ENCODE data around the gene COPG2. TPM values are rescaled to one million over a fixed set of nuclear protein-coding genes. Genes with fewer than 3 reads are reported as not detected.

COPG2 gene
- total RNA-seq, 2 donors from 2014 or later = 28.0 to 55.0 TPM

DNA sequence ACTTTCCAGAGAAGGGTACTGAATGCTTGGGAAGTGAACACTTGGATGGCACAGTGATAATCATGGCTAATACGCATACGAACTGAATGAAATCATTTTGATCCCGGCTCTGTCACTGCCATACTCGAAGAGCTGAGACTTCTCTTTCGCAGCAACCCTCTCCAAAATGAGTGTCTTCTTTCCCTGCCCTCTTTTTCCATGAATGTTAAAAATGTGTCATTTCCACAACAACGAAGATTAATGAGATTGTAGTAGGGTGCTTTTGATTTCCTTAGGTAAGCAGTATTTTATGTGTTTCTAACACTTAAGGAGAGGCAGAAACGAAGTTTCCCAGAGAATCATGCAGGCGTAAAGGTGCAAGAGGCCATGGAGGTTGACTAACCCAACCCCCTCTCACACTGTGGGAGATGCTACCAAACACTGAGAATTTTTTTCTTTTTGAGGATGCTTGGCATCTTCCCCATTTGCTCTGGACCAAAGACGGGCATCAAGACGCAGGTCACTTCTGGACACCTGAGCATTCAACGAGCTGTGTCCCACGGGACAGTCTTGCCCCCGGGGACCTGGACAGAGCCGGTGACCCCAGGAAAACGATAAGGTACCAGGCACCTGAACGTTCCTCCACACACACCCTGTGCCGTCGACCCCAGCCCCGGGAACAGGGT is 823 bp downstream of the COPG2 start:
- Mint-ChIP-seq H3K9me3 (no peaks in the 10 kb centered on the region), H3K27ac (peak overlapping the region in 1 of 2 donors; percentile 50), H3K36me3 (no peaks in the 10 kb centered on the region)
- ATAC-seq (peak; percentile 2 to 3), DNase-seq (ENCODE audit: low spot score in 2 of 2) (no peak)

DNA sequence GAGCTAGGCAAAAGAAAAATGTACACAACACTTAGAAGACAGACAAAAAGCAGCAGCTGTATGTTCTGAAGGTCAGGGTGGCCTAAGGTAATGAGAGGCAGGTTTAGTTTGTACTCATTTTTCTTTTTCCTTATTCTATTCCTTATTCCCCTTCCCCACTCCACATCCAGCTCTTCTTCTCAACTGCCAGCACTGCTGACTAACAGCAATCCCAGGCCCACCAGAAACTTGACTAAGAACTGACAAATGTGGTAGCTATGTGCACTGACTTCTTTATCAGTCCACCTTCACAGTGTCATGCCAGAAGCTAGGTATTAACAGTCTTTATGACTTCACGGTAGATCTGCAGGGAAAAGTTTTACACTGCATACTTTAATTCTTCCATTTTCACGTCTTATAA is 6.1 kb downstream of the COPG2 start:
- Mint-ChIP-seq H3K27ac (no peak overlapping the region), H3K36me3 (peaks cover 16 to 22% of the 10 kb centered on the region in 2 donors), H3K9me3 (no peaks in the 10 kb centered on the region)
- DNase-seq (ENCODE audit: low spot score in 2 of 2) = no peak
- no peak for ATAC-seq

- no peak for ATAC-seq
- no peak for DNase-seq (ENCODE audit: low spot score in 2 of 2)
- peaks cover 16 to 26% of the 10 kb centered on the region in 2 donors for H3K36me3 Mint-ChIP-seq
- peaks cover 0 to 4% of the 10 kb centered on the region in 2 donors for H3K9me3 Mint-ChIP-seq
- no peak overlapping the region for H3K27ac Mint-ChIP-seq
Measured at GRCh38 chr7:130655286-130655685, 13.3 kb downstream of the COPG2 start.

- peaks cover 11 to 26% of the 10 kb centered on the region in 2 donors for H3K36me3 Mint-ChIP-seq
- H3K27ac Mint-ChIP-seq = no peak overlapping the region
- ATAC-seq (no peak), DNase-seq (ENCODE audit: low spot score in 2 of 2) (no peak)
- peaks cover 0 to 8% of the 10 kb centered on the region in 2 donors for H3K9me3 Mint-ChIP-seq
Measured at GRCh38 chr7:130654850-130655249, 13.7 kb downstream of the COPG2 start.

DNA sequence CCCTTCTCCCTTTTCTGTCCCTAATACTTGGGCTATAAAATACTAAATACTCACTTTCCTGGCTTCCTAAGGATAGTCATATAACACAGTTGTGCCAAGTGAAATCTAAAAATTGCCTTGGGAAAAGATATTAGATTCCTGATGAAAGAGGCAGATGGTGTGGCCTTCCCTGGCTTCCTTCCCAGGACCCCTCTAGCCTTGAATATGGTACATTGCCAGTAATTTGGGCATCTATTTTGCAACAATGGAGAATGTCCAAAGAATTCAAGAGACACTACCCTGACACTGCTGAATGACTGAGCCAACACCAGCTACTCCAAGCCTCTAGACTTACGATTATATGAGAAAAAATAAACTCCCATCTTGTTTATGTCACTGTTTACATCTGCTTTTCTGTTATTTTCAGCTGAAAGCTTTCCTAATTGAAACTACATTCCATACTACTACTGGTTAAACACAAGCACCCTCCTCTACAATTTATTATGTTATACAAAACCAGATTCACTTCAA is 17.9 kb downstream of the COPG2 start:
- Mint-ChIP-seq H3K27ac (no peak overlapping the region), H3K36me3 (peaks cover 35 to 55% of the 10 kb centered on the region in 2 donors), H3K9me3 (peaks cover 11 to 29% of the 10 kb centered on the region in 2 donors)
- DNase-seq (ENCODE audit: low spot score in 2 of 2) (no peak), ATAC-seq (no peak)

GRCh38 chr7:130649004-130649790 is 19.4 kb downstream of the COPG2 start:
- peaks cover 11 to 31% of the 10 kb centered on the region in 2 donors for H3K9me3 Mint-ChIP-seq
- ATAC-seq = peak; percentile 95 to 96
- DNase-seq (ENCODE audit: low spot score in 2 of 2) = peak in 1 of 2 donors; percentile 40
- peaks cover 41 to 66% of the 10 kb centered on the region in 2 donors for H3K36me3 Mint-ChIP-seq
- peak overlapping the region; percentile 85 to 93 for H3K27ac Mint-ChIP-seq

- ATAC-seq (peak; percentile 4 to 17), DNase-seq (ENCODE audit: low spot score in 2 of 2) (no peak)
- peak overlapping the region; percentile 85 to 93 for H3K27ac Mint-ChIP-seq
- H3K36me3 Mint-ChIP-seq = peaks cover 37 to 69% of the 10 kb centered on the region in 2 donors
- H3K9me3 Mint-ChIP-seq = peaks cover 11 to 31% of the 10 kb centered on the region in 2 donors
Measured at GRCh38 chr7:130648580-130648979, 20.0 kb downstream of the COPG2 start.

DNA sequence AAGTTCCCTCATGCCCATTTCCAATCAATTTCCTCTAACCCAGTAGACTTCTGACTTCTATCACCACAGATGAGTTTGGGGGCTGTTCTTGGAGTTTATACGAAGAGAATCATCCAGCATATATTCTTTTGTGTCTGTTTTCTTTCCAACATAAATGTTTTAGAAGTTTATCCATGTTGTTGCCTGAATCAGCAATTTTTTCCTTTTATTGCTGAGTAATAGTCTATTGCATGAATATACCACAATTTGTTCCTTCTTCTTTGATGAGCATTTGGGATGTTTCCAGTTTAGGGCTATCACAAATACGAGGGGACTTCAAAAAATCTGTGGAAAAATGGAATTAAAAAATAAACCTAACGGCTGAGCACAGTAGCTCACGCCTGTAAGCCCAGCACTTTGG is 26.2 kb downstream of the COPG2 start:
- peak overlapping the region in 1 of 2 donors; percentile 48 for H3K27ac Mint-ChIP-seq
- H3K9me3 Mint-ChIP-seq = peaks cover 8 to 24% of the 10 kb centered on the region in 2 donors
- DNase-seq (ENCODE audit: low spot score in 2 of 2) (no peak), ATAC-seq (no peak)
- H3K36me3 Mint-ChIP-seq = peaks cover 41 to 69% of the 10 kb centered on the region in 2 donors

DNA sequence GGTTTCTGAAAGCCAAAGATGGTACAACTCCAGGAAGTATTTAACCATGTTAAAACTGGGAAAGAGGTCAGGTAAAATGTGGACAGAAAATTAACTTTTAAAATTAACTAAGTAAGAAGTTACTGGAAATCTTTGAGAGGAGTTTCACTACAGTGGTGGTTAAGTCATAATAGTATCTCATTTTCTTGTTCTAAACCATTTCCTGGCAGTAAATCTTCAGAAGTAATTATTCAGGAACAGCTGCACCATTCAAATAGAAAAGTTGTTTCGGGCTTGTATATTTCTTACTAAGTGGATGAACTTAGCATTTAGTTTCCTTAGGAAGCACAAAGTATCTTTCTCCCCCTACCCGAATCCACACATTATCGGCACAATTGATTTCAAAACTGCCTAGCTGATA is 27.1 kb downstream of the COPG2 start:
- peaks cover 43 to 67% of the 10 kb centered on the region in 2 donors for H3K36me3 Mint-ChIP-seq
- ATAC-seq (peak; percentile 60 to 97), DNase-seq (ENCODE audit: low spot score in 2 of 2) (no peak)
- H3K9me3 Mint-ChIP-seq = peaks cover 10 to 25% of the 10 kb centered on the region in 2 donors
- peak overlapping the region; percentile 48 to 83 for H3K27ac Mint-ChIP-seq

DNA sequence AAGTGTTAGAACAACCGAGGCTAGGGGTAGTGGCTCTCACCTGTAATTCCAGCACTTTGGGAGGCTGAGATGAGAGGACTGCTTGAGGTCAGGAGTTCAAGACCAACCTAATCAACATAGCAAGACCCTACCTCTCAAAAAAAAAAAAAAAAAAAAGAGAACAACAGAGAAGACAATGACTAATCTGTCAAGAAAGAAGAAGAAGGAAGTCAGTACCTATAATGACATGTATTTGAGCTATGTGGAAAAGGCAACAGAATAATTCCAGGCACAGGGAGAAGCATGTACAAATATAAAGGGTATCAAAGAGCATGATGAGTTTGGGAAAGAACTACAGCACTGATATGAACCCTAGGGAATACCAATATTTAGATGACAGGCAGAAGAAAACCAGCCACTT is 27.5 kb downstream of the COPG2 start:
- DNase-seq (ENCODE audit: low spot score in 2 of 2) (no peak), ATAC-seq (peak in 1 of 2 donors; percentile 66)
- Mint-ChIP-seq H3K9me3 (peaks cover 11 to 21% of the 10 kb centered on the region in 2 donors), H3K27ac (peak overlapping the region; percentile 48 to 83), H3K36me3 (peaks cover 41 to 67% of the 10 kb centered on the region in 2 donors)

DNA sequence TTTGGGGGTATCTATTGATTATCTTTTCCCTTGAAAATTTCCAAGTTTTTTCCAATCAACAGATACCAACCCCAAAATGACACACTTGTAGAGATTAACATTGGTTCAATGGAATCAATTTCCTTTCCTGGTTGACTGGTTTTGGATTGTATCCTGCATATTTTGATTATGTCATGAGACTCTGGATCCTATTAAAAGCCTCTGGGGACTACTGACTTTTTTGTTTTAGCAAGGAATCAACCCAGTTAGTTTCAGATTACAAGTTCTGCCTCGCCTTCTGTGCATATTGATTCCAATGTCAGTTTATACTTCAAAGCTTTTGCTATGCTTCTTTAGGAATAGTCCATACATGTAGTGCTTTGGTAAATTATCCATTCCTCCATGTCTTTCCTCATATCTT is 29.2 kb downstream of the COPG2 start:
- Mint-ChIP-seq H3K27ac (no peak overlapping the region), H3K9me3 (peaks cover 18 to 22% of the 10 kb centered on the region in 2 donors), H3K36me3 (peaks cover 37 to 68% of the 10 kb centered on the region in 2 donors)
- DNase-seq (ENCODE audit: low spot score in 2 of 2) (no peak), ATAC-seq (no peak)

DNA sequence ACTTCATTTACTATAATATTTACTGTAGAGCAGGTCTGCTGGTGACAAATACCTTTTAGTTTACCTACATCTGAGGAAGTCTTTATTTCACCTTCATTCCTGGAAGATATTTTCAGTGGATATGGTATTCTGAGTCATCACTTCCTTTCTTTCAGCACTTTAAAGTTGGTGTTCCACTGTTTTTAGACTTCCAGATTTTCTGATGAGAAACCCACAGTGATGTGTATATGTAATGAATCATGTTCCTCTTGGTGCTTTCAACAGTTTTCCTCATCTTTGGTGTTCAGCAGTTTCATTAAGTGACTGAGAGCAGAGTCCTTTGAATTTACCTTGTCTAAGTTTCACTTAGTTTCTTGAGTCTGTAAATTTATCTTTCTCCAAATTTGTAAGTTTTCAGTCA is 36.4 kb downstream of the COPG2 start:
- peaks cover 34 to 52% of the 10 kb centered on the region in 2 donors for H3K9me3 Mint-ChIP-seq
- DNase-seq (ENCODE audit: low spot score in 2 of 2) = no peak
- no peak overlapping the region for H3K27ac Mint-ChIP-seq
- peak; percentile 14 to 41 for ATAC-seq
- peaks cover 30 to 77% of the 10 kb centered on the region in 2 donors for H3K36me3 Mint-ChIP-seq

DNA sequence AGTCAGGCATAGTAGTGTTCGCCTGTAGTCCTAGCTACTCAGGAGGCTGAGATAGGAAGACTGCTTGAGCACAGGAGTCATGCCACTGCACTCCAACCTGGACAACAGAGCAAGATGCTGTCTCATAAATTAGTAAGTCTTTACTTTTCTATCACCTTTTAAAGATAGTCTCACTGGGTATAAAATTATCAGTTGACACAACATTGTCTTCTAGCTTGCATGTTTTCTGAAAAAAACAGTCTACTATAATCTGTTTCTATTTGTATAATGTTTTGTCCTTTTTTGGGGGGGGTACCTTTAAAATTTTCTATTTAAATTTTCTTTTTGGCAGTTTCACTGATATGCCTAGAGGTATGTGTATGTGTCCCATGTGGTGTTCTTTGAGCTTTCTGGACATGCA is 39.6 kb downstream of the COPG2 start:
- Mint-ChIP-seq H3K9me3 (peaks cover 24 to 51% of the 10 kb centered on the region in 2 donors), H3K27ac (no peak overlapping the region), H3K36me3 (peaks cover 25 to 64% of the 10 kb centered on the region in 2 donors)
- ATAC-seq = no peak
- DNase-seq (ENCODE audit: low spot score in 2 of 2) = no peak

DNA sequence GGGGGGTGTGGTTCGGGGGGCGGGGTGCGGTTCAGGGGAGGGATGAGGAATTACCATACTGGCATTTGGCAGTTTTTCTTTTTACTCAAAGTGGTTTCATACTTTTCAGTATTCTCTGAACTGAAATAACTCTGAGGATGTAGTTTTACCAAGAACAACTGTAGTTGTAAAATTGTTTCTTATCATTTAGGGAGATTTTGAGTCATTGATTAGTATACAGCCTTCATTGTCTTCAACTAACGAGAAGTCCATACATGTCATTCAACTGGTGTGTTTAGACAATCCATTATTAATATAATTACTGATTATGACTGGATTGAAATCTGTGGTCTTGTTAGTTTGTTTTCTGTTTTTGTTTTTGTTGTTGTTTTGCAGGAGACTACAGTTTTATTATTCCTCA is 40.8 kb downstream of the COPG2 start:
- H3K27ac Mint-ChIP-seq = no peak overlapping the region
- peaks cover 17 to 42% of the 10 kb centered on the region in 2 donors for H3K9me3 Mint-ChIP-seq
- no peak for ATAC-seq
- DNase-seq (ENCODE audit: low spot score in 2 of 2) = no peak
- peaks cover 25 to 53% of the 10 kb centered on the region in 2 donors for H3K36me3 Mint-ChIP-seq

GRCh38 chr7:130622866-130623265 is 45.7 kb downstream of the COPG2 start:
- H3K27ac Mint-ChIP-seq = no peak overlapping the region
- ATAC-seq (no peak), DNase-seq (ENCODE audit: low spot score in 2 of 2) (no peak)
- peaks cover 11 to 13% of the 10 kb centered on the region in 2 donors for H3K36me3 Mint-ChIP-seq
- peaks cover 6 to 15% of the 10 kb centered on the region in 2 donors for H3K9me3 Mint-ChIP-seq

GRCh38 chr7:130615583-130615982 is 53.0 kb downstream of the COPG2 start:
- no peak for ATAC-seq
- H3K9me3 Mint-ChIP-seq = peaks cover 0 to 4% of the 10 kb centered on the region in 2 donors

GRCh38 chr7:130614449-130614848 is 54.1 kb downstream of the COPG2 start:
- H3K27ac Mint-ChIP-seq = no peak overlapping the region
- ATAC-seq (no peak), DNase-seq (ENCODE audit: low spot score in 2 of 2) (no peak)
- peaks cover 0 to 5% of the 10 kb centered on the region in 2 donors for H3K9me3 Mint-ChIP-seq
- H3K36me3 Mint-ChIP-seq = peaks cover 16 to 37% of the 10 kb centered on the region in 2 donors

More at GRCh38 chr7:130615583-130615982, 53.0 kb downstream of the COPG2 start:
- H3K27ac Mint-ChIP-seq = no peak overlapping the region
- DNase-seq (ENCODE audit: low spot score in 2 of 2) = no peak
- H3K36me3 Mint-ChIP-seq = peaks cover 9 to 26% of the 10 kb centered on the region in 2 donors
